ENCODE data around the gene FRMPD2.

The FRMPD2 gene

GRCh38 chr10:48272682-48273081 lies 1.8 kb downstream of the FRMPD2 start:
- TF ChIP-seq CTCF (IDR thresholded peaks at IDR 0.05; ENCODE audit: low read depth, low read length), result no peak

GRCh38 chr10:48271047-48271730 lies 3.3 kb downstream of the FRMPD2 start:
- DNase-seq (ENCODE audit: low read depth in 2 of 2), result no peak
- no peak overlapping the region for H3K4me3 ChIP-seq (replicated peaks in 1 of 2; ENCODE audit: low read depth in 2 of 2, low read length in 2 of 2)
- no peak for TF ChIP-seq CTCF (IDR thresholded peaks at IDR 0.05; ENCODE audit: low read depth, low read length)

More at GRCh38 chr10:48272682-48273081, 1.8 kb downstream of the FRMPD2 start:
- no peak for DNase-seq (ENCODE audit: low read depth in 2 of 2)
- H3K4me3 ChIP-seq (replicated peaks in 1 of 2; ENCODE audit: low read depth in 2 of 2, low read length in 2 of 2), result no peak overlapping the region

DNA sequence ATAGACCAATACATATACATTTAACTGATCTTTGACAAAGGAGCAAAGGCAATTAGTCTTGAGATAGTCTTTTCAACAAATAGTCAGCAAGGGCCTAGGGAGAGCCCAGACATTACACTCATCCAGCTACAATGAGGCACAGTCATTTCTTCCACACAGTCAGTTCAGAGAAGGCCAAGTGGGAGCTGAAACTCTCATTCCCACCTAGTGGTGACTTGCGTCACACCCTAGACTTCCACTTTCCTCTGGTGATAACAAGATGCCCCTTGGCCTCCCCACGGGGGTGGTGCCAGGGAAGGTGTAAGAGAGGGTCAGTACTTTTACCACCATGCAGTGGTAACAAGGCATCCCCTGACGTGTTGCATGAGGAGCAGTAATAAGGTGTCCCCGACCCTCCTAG lies 8.0 kb downstream of the FRMPD2 start:
- no peak for TF ChIP-seq CTCF (IDR thresholded peaks at IDR 0.05; ENCODE audit: low read depth, low read length)
- no peak overlapping the region for H3K4me3 ChIP-seq (replicated peaks in 1 of 2; ENCODE audit: low read depth in 2 of 2, low read length in 2 of 2)
- DNase-seq (ENCODE audit: low read depth in 2 of 2), result no peak

DNA sequence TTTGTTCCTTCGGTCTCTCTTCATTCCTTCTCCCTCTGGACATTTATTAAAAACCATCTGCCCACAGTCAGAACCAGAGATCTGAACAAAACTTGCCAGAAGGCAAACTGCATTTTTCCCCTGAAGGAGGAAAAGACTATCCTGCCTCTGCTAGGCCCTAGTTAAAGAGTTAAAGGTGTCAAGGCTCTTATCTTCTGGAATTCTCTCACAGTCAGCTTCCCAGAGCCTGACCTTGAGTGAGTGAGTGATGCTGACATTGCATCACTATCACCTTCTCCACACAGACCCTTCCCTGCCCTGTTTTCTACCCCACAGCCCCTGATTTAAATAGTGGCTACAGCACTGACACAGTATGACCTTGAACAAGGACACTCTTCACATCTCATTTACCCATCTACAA lies 16.4 kb downstream of the FRMPD2 start:
- no peak for DNase-seq (ENCODE audit: low read depth in 2 of 2)
- TF ChIP-seq CTCF (IDR thresholded peaks at IDR 0.05; ENCODE audit: low read depth, low read length), result no peak
- no peak overlapping the region for H3K4me3 ChIP-seq (replicated peaks in 1 of 2; ENCODE audit: low read depth in 2 of 2, low read length in 2 of 2)

- no peak for DNase-seq (ENCODE audit: low read depth in 2 of 2)
- TF ChIP-seq CTCF (IDR thresholded peaks at IDR 0.05; ENCODE audit: low read depth, low read length), result no peak
- no peak overlapping the region for H3K4me3 ChIP-seq (replicated peaks in 1 of 2; ENCODE audit: low read depth in 2 of 2, low read length in 2 of 2)
Observed at GRCh38 chr10:48257407-48257961, 17.0 kb downstream of the FRMPD2 start.

- TF ChIP-seq CTCF (IDR thresholded peaks at IDR 0.05; ENCODE audit: low read depth, low read length), result no peak
- no peak for DNase-seq (ENCODE audit: low read depth in 2 of 2)
- no peak overlapping the region for H3K4me3 ChIP-seq (replicated peaks in 1 of 2; ENCODE audit: low read depth in 2 of 2, low read length in 2 of 2)
Observed at GRCh38 chr10:48255722-48256121, 18.8 kb downstream of the FRMPD2 start.
